ENCODE measurements around the gene NCOA3. TPM values are rescaled to one million over a fixed set of nuclear protein-coding genes. Genes with fewer than 3 reads are reported as not detected.

NCOA3 gene
- total and polyA plus RNA-seq, 10 of the 15 experiments (the other 5 are each of a cell fraction or from before 2014, with no cell fraction given) = 16.9 to 96.2 (median 73.6) TPM

- ChIA-PET POLR2A (interaction anchor here (0.6 to 1.3 kb wide), 8 partner anchors 12 to 244 kb away, joined by 3 to 6 read pairs (median 3); no protein-coding TSS in a partner anchor), RAD21 (ENCODE audit: unreplicated experiment) (interaction anchor here (0.7 to 1.5 kb wide), 7 partner anchors 9 to 177 kb away, joined by 3 to 11 read pairs (median 4); no protein-coding TSS in a partner anchor), CTCF (interaction anchor here (0.6 to 1.4 kb wide), 5 partner anchors 8 to 113 kb away, joined by 3 to 9 read pairs (median 3); no protein-coding TSS in a partner anchor), SMC1A (ENCODE audit: uncharacterized antibody, unreplicated experiment) (interaction anchor here (0.6 to 2.9 kb wide), 19 partner anchors 8 to 288 kb away, joined by 3 to 17 read pairs (median 4); no protein-coding TSS in a partner anchor)
- Histone ChIP-seq H3K4me2 (ENCODE audit: control insufficient read depth, insufficient read depth) (peak overlapping the region; percentile 47; the same call in 1 of the 2 replicates), H3K36me3 (ENCODE audit: control insufficient read depth in 2 of 2, insufficient read depth in 2 of 2, low read length in 1 of 2) (peaks cover 0 to 7% of the 10 kb centered on the region in 2 experiments; a peak in 1 of 4 replicates), H3K27ac (ENCODE audit: control insufficient read depth, insufficient read depth) (no peak overlapping the region), H2AFZ (ENCODE audit: control insufficient read depth, low read depth, low read length) (no peak overlapping the region), H3K9ac (ENCODE audit: control insufficient read depth, insufficient read depth, low read length) (no peak overlapping the region), H3K27me3 (replicated peaks in 1 of 2; ENCODE audit: control insufficient read depth in 2 of 2, insufficient read depth in 2 of 2, low read length in 1 of 2) (no peaks in the 10 kb centered on the region), H3K9me3 (replicated peaks; ENCODE audit: control insufficient read depth, insufficient read depth, low read length) (no peaks in the 10 kb centered on the region), H4K20me1 (ENCODE audit: control insufficient read depth, insufficient read depth) (no peaks in the 10 kb centered on the region; the same call in 1 of the 2 replicates), H3K4me1 (ENCODE audit: control insufficient read depth, insufficient read depth, low read length) (peaks cover 37% of the 10 kb centered on the region), H3K79me2 (ENCODE audit: control insufficient read depth, insufficient read depth, low read length) (peaks cover 95% of the 10 kb centered on the region), H3K4me3 (no peak overlapping the region)
- WGBS (ENCODE audit: insufficient coverage, insufficient replicate concordance, low lambda C conversion rate, missing lambda C conversion rate) = 97% methylated on average over 3 of the region's 3 CpGs
- BruUV-seq (replicated peaks) = no TSS peak
- intact Hi-C loops (cut with micrococcal nuclease; ENCODE audit: unreplicated experiment) = no loop called here
- FAIRE-seq = no peak
- ATAC-seq = no peak; the same call in 2 of the 3 replicates
- peak; percentile 60 for TF ChIP-seq ZNF384 (IDR thresholded peaks at IDR 0.05; ENCODE audit: borderline replicate concordance, low read depth, low read length)
- TF ChIP-seq JUNB (IDR thresholded peaks at IDR 0.05) = no peak
- no peak for DNase-seq (ENCODE audit: low read depth, low spot score)
- in situ Hi-C loops (cut with MboI) = no loop called here
Measured at GRCh38 chr20:47561180-47561579, 59.5 kb downstream of the NCOA3 start.

DNA sequence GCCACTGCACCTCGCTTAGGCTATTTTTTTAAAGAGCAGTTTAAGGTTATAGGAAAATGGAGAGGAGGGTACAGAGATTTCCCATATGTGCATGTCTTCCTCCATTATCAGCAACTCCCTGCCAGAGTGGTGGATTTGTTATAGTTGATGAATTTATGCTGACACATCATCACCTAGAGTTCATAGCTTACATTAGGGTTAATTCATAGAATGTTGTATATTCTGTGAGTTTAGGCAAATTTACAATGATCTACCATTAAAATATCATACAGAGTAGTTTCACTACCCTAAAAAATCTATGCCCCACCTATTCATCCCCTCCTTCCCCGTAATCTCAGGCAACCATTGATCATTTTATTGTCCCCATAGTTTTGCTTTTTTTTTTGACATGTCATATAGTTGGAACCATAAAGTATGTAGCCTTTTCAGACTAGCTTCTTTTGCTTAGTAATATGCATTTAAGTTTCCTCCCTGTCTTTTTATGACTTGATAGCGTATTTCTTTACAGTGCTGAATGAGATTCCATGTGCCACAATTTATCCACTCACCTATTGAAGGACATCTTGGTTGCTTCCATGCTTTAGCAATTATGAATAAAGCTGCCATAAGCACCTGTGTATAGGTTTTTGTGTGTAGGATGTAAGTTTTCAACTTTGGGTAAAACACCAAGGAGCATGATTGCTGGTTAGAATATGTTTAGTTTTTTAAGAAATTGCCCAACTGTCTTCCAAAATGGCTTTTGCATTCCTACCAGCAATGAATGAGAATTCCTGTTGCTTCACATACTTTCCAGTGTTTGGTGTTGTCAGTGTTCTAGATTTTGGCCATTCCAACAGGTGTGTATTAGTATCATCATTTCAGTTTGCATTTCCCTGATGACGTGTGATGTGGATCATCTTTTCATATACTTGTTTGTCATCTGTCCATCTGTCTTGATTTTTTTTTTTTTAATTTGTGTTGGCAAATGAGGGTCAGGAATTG is 60.2 kb downstream of the NCOA3 start:
- Histone ChIP-seq H3K27me3 (replicated peaks in 1 of 2; ENCODE audit: control insufficient read depth in 2 of 2, insufficient read depth in 2 of 2, low read length in 1 of 2) (no peaks in the 10 kb centered on the region), H3K27ac (ENCODE audit: control insufficient read depth, insufficient read depth) (no peak overlapping the region), H3K9ac (ENCODE audit: control insufficient read depth, insufficient read depth, low read length) (no peak overlapping the region), H2AFZ (ENCODE audit: control insufficient read depth, low read depth, low read length) (no peak overlapping the region), H3K36me3 (ENCODE audit: control insufficient read depth in 2 of 2, insufficient read depth in 2 of 2, low read length in 1 of 2) (peaks cover 3 to 7% of the 10 kb centered on the region in 2 experiments; a peak in 3 of 4 replicates), H4K20me1 (ENCODE audit: control insufficient read depth, insufficient read depth) (no peaks in the 10 kb centered on the region; the same call in 1 of the 2 replicates), H3K4me2 (ENCODE audit: control insufficient read depth, insufficient read depth) (peak overlapping the region; percentile 47; the same call in 1 of the 2 replicates), H3K9me3 (replicated peaks; ENCODE audit: control insufficient read depth, insufficient read depth, low read length) (no peaks in the 10 kb centered on the region; the same call in 2 of the 3 replicates), H3K79me2 (ENCODE audit: control insufficient read depth, insufficient read depth, low read length) (peaks cover 94% of the 10 kb centered on the region), H3K4me1 (ENCODE audit: control insufficient read depth, insufficient read depth, low read length) (peaks cover 37% of the 10 kb centered on the region), H3K4me3 (no peak overlapping the region)
- TSS peak; percentile 11 for BruUV-seq (replicated peaks)
- DNase-seq (ENCODE audit: low read depth, low spot score) (no peak), FAIRE-seq (no peak), ATAC-seq (peak; percentile 43)
- POLR2A ChIA-PET = interaction anchor here (0.6 to 1.0 kb wide), 7 partner anchors 16 to 245 kb away, joined by 3 to 6 read pairs (median 3); no protein-coding TSS in a partner anchor
- TF ChIP-seq POLR2AphosphoS5 (IDR thresholded peaks at IDR 0.05; ENCODE audit: low read length) (no peak), ETV6 (conservative IDR thresholded peaks at IDR 0.05 in 1 of 2, IDR thresholded peaks at IDR 0.05 in 1 of 2; ENCODE audit: borderline replicate concordance in 1 of 2, low read depth in 1 of 2) (peak in 1 of 2 experiments; percentile 88; a peak in 1 of 4 replicates), POLR2A (IDR thresholded peaks at IDR 0.05; ENCODE audit: low read depth, low read length) (no peak), ZBED1 (IDR thresholded peaks at IDR 0.05; ENCODE audit: borderline replicate concordance) (no peak), ZZZ3 (IDR thresholded peaks at IDR 0.05; ENCODE audit: control insufficient read depth, insufficient read length, low read depth) (no peak), CEBPB (IDR thresholded peaks at IDR 0.05; ENCODE audit: borderline replicate concordance in 1 of 2, low read depth in 2 of 2, low read length in 2 of 2) (no peak), NR2C2 (IDR thresholded peaks at IDR 0.05; ENCODE audit: borderline replicate concordance, control insufficient read depth, insufficient read length, low read depth) (no peak), ZNF384 (IDR thresholded peaks at IDR 0.05; ENCODE audit: borderline replicate concordance, low read depth, low read length) (no peak), STAT3 (IDR thresholded peaks at IDR 0.05; ENCODE audit: low read depth, low read length) (no peak), DPF2 (IDR thresholded peaks at IDR 0.05) (no peak), NFIC (IDR thresholded peaks at IDR 0.05; ENCODE audit: low read depth, low read length) (no peak), CHD1 (IDR thresholded peaks at IDR 0.05; ENCODE audit: low read depth, low read length) (no peak), SPI1 (IDR thresholded peaks at IDR 0.05; ENCODE audit: borderline replicate concordance, insufficient read depth, low read depth, low read length) (peak; percentile 54; the same call in 1 of the 2 replicates), SIX5 (IDR thresholded peaks at IDR 0.05; ENCODE audit: low read depth, low read length, severe bottlenecking) (no peak)
- in situ Hi-C loops (cut with MboI) (no loop called here), intact Hi-C loops (cut with micrococcal nuclease; ENCODE audit: unreplicated experiment) (no loop called here)
- 60% methylated on average over 4 of the region's 4 CpGs for WGBS (ENCODE audit: insufficient coverage, insufficient replicate concordance, low lambda C conversion rate, missing lambda C conversion rate)
- SMC1A ChIA-PET (ENCODE audit: uncharacterized antibody, unreplicated experiment) = interaction anchor here (0.6 to 2.9 kb wide), 14 partner anchors 10 to 289 kb away, joined by 3 to 17 read pairs (median 4); no protein-coding TSS in a partner anchor
- RAD21 ChIA-PET (ENCODE audit: unreplicated experiment) = interaction anchor here (0.7 to 1.5 kb wide), 5 partner anchors 9 to 75 kb away, joined by 3 to 11 read pairs (median 4); no protein-coding TSS in a partner anchor
- CTCF ChIA-PET = interaction anchor here (0.6 to 1.4 kb wide), 4 partner anchors 9 to 59 kb away, joined by 3 to 9 read pairs (median 4); no protein-coding TSS in a partner anchor

All from GM12878 (cell line).